ENCODE data around the gene OSBPL2.

Gene OSBPL2

GRCh38 chr20:62318400-62319345, 80.4 kb downstream of the OSBPL2 start:
- H3K4me3 ChIP-seq (ENCODE audit: control insufficient read depth, low read depth, low read length), result no peak overlapping the region
- DNase-seq (ENCODE audit: low read depth), result no peak
- no peak for TF ChIP-seq CTCF (conservative IDR thresholded peaks at IDR 0.05; ENCODE audit: control insufficient read depth, insufficient read depth, low read depth, low read length)

GRCh38 chr20:62319346-62319909, 81.1 kb downstream of the OSBPL2 start:
- no peak for DNase-seq (ENCODE audit: low read depth)
- H3K4me3 ChIP-seq (ENCODE audit: control insufficient read depth, low read depth, low read length), result no peak overlapping the region
- no peak for TF ChIP-seq CTCF (conservative IDR thresholded peaks at IDR 0.05; ENCODE audit: control insufficient read depth, insufficient read depth, low read depth, low read length)

- no peak overlapping the region for H3K4me3 ChIP-seq (ENCODE audit: control insufficient read depth, low read depth, low read length)
- TF ChIP-seq CTCF (conservative IDR thresholded peaks at IDR 0.05; ENCODE audit: control insufficient read depth, insufficient read depth, low read depth, low read length), result no peak
- DNase-seq (ENCODE audit: low read depth), result no peak
Measured at GRCh38 chr20:62320581-62321354, 82.4 kb downstream of the OSBPL2 start.

- DNase-seq (ENCODE audit: low read depth), result peak; percentile 19
- no peak for TF ChIP-seq CTCF (conservative IDR thresholded peaks at IDR 0.05; ENCODE audit: control insufficient read depth, insufficient read depth, low read depth, low read length)
- H3K4me3 ChIP-seq (ENCODE audit: control insufficient read depth, low read depth, low read length), result no peak overlapping the region
Measured at GRCh38 chr20:62321521-62321948, 83.2 kb downstream of the OSBPL2 start.

- DNase-seq (ENCODE audit: low read depth), result no peak
- TF ChIP-seq CTCF (conservative IDR thresholded peaks at IDR 0.05; ENCODE audit: control insufficient read depth, insufficient read depth, low read depth, low read length), result no peak
- H3K4me3 ChIP-seq (ENCODE audit: control insufficient read depth, low read depth, low read length), result no peak overlapping the region
Measured at GRCh38 chr20:62321975-62322374, 83.7 kb downstream of the OSBPL2 start.

GRCh38 chr20:62322492-62323041, 84.2 kb downstream of the OSBPL2 start:
- TF ChIP-seq CTCF (conservative IDR thresholded peaks at IDR 0.05; ENCODE audit: control insufficient read depth, insufficient read depth, low read depth, low read length), result no peak
- DNase-seq (ENCODE audit: low read depth), result no peak
- H3K4me3 ChIP-seq (ENCODE audit: control insufficient read depth, low read depth, low read length), result no peak overlapping the region
